HEK293T (cell line): ENCODE results near the gene BRIP1.
"Not testable (repeated sequence)": the region's sequence is repeated elsewhere in the genome, so short reads cannot be mapped to it uniquely, and the experiment has no call there.

Source experiments
- CTCF ChIA-PET: fragments of 350-600 bp; formaldehyde crosslinking; extraction: SDS; loops from one replicate; lab custom pipeline; 2021; ENCODE audit warnings: antibody characterized with exemption, inconsistent platforms; lab: Yijun Ruan, JAX
- POLR2A ChIA-PET: fragments of 350-600 bp; formaldehyde crosslinking; extraction: SDS; loops from one replicate; lab custom pipeline; 2020; ENCODE audit warnings: antibody characterized with exemption, inconsistent platforms; lab: Yijun Ruan, JAX
- DNase-seq: peaks from one replicate; pipeline ENCODE4 v3.0.0; 2012; ENCODE audit warnings: mixed read lengths; ENCODE audit errors: extremely low spot score
- ARNT ChIP-seq: fragments of 450-650 bp; IDR thresholded peaks from 2 replicates; pipeline ENCODE4 v1.6.1; 2017; ENCODE audit warnings: mild to moderate bottlenecking
- BHLHE40 ChIP-seq: fragments of 450-650 bp; IDR thresholded peaks from 2 replicates; pipeline ENCODE4 v1.6.1; 2016; ENCODE audit warnings: mild to moderate bottlenecking, moderate library complexity, borderline replicate concordance
- CTBP1 ChIP-seq: fragments of 450-650 bp; IDR thresholded peaks from 2 replicates; pipeline ENCODE4 v1.6.1; 2016; ENCODE audit warnings: borderline replicate concordance
- ELF4 ChIP-seq: fragments of 450-650 bp; IDR thresholded peaks from 2 replicates; pipeline ENCODE4 v1.6.1; 2017; ENCODE audit warnings: antibody characterized with exemption
- FOXA1 ChIP-seq: fragments of 450-650 bp; IDR thresholded peaks from 2 replicates; pipeline ENCODE4 v1.6.1; 2016; ENCODE audit warnings: mild to moderate bottlenecking
- FOXK2 ChIP-seq: fragments of 450-650 bp; IDR thresholded peaks from 2 replicates; pipeline ENCODE4 v1.6.1; 2016; ENCODE audit warnings: mild to moderate bottlenecking
- FOXM1 ChIP-seq: fragments of 450-650 bp; IDR thresholded peaks from 2 replicates; pipeline ENCODE4 v1.6.1; 2017; ENCODE audit warnings: mild to moderate bottlenecking, borderline replicate concordance
- HDGF ChIP-seq: fragments of 450-650 bp; IDR thresholded peaks from 2 replicates; pipeline ENCODE4 v1.6.1; 2017; ENCODE audit warnings: antibody characterized with exemption, borderline replicate concordance
- L3MBTL2 ChIP-seq: fragments of 450-650 bp; conservative IDR thresholded peaks from 2 replicates; pipeline ENCODE4 v1.6.1; 2016; ENCODE audit warnings: mild to moderate bottlenecking
- LEF1 ChIP-seq: fragments of 450-650 bp; IDR thresholded peaks from 2 replicates; pipeline ENCODE4 v1.6.1; 2017; ENCODE audit warnings: mild to moderate bottlenecking, borderline replicate concordance
- NFRKB ChIP-seq: fragments of 450-650 bp; IDR thresholded peaks from 2 replicates; pipeline ENCODE4 v1.6.1; 2016; ENCODE audit warnings: mild to moderate bottlenecking, moderate library complexity
- PKNOX1 ChIP-seq: fragments of 450-650 bp; IDR thresholded peaks from 2 replicates; pipeline ENCODE4 v1.6.1; 2016
- SP1 ChIP-seq: fragments of 450-650 bp; IDR thresholded peaks from 2 replicates; pipeline ENCODE4 v1.6.1; 2017
- SUZ12 ChIP-seq: fragments of 450-650 bp; IDR thresholded peaks from 2 replicates; pipeline ENCODE4 v1.6.1; 2016; ENCODE audit warnings: mild to moderate bottlenecking
- TARDBP ChIP-seq: fragments of 450-650 bp; IDR thresholded peaks from 2 replicates; pipeline ENCODE4 v1.6.1; 2016
- ZNF384 ChIP-seq: fragments of 450-650 bp; IDR thresholded peaks from 2 replicates; pipeline ENCODE4 v1.6.1; 2016

The BRIP1 gene

GRCh38 chr17:61670691-61671090, 192.6 kb downstream of the BRIP1 start:
- TF ChIP-seq ARNT (no peak), BHLHE40 (no peak), HDGF (no peak), NFRKB (no peak), FOXM1 (no peak), SP1 (no peak), ELF4 (no peak), FOXK2 (no peak), LEF1 (no peak), CTBP1 (no peak), TARDBP (no peak), SUZ12 (no peak), L3MBTL2 (no peak), FOXA1 (no peak), PKNOX1 (no peak), ZNF384 (no peak)
- POLR2A ChIA-PET: no interaction called here
- CTCF ChIA-PET: no interaction called here
- DNase-seq: no peak

GRCh38 chr17:61669522-61669921, 193.8 kb downstream of the BRIP1 start:
- CTCF ChIA-PET: no interaction called here
- TF ChIP-seq NFRKB (no peak), LEF1 (no peak), ELF4 (no peak), SUZ12 (no peak), BHLHE40 (no peak), PKNOX1 (no peak), HDGF (no peak), FOXA1 (no peak), SP1 (no peak), ARNT (no peak), FOXM1 (no peak), L3MBTL2 (no peak), ZNF384 (no peak), FOXK2 (no peak), TARDBP (no peak)
- POLR2A ChIA-PET: no interaction called here
- DNase-seq: no peak

- ChIA-PET POLR2A (no interaction called here), CTCF (no interaction called here)
- no peak for TF ChIP-seq PKNOX1
- no peak for TF ChIP-seq LEF1
- TF ChIP-seq SP1: no peak
- no peak for TF ChIP-seq HDGF
- TF ChIP-seq ZNF384: no peak
- TF ChIP-seq TARDBP: no peak
- no peak for TF ChIP-seq NFRKB
- TF ChIP-seq FOXK2: no peak
- TF ChIP-seq L3MBTL2: no peak
- TF ChIP-seq FOXA1: no peak
- no peak for DNase-seq
Observed at GRCh38 chr17:61668486-61668885, 194.8 kb downstream of the BRIP1 start.

GRCh38 chr17:61666406-61667088, 196.8 kb downstream of the BRIP1 start:
- POLR2A ChIA-PET, CTCF ChIA-PET, DNase-seq: not testable (repeated sequence)

GRCh38 chr17:61663310-61663709, 200.0 kb downstream of the BRIP1 start:
- POLR2A ChIA-PET: no interaction called here
- CTCF ChIA-PET: no interaction called here
- no peak for DNase-seq
- no peak for TF ChIP-seq SP1

GRCh38 chr17:61662741-61663140, 200.6 kb downstream of the BRIP1 start:
- TF ChIP-seq BHLHE40 (no peak), SP1 (no peak), HDGF (no peak), FOXM1 (no peak), L3MBTL2 (no peak), NFRKB (no peak), FOXK2 (no peak)
- DNase-seq: no peak
- CTCF ChIA-PET: no interaction called here
- POLR2A ChIA-PET: no interaction called here

- TF ChIP-seq HDGF (no peak), FOXM1 (no peak)
- ChIA-PET CTCF (no interaction called here), POLR2A (no interaction called here)
- no peak for DNase-seq
Observed at GRCh38 chr17:61662186-61662585, 201.1 kb downstream of the BRIP1 start.
